Endothelial cell of umbilical vein (primary cell): Measurements from ENCODE around the gene OPN1SW.

Experiments used
- EZH2 ChIP-seq: IDR thresholded peaks from 2 replicates; pipeline ENCODE4 v1.6.1; 2012; ENCODE audit warnings: borderline replicate concordance, low read depth, mild to moderate bottlenecking, moderate library complexity, low read length, inconsistent platforms; ENCODE audit not compliant: severe bottlenecking
- FOS ChIP-seq: IDR thresholded peaks from 2 replicates; pipeline ENCODE4 v1.6.1; 2011; ENCODE audit warnings: mild to moderate bottlenecking, low read length, moderate library complexity, borderline replicate concordance; ENCODE audit not compliant: insufficient read depth
- GATA2 ChIP-seq: IDR thresholded peaks from 2 replicates; pipeline ENCODE4 v1.7.0; 2011; ENCODE audit warnings: low read depth, mild to moderate bottlenecking, moderate library complexity, mixed read lengths, low read length; ENCODE audit not compliant: insufficient read length, insufficient read depth
- JUN ChIP-seq: IDR thresholded peaks from 2 replicates; pipeline ENCODE4 v1.6.1; 2011; ENCODE audit warnings: borderline replicate concordance, low read depth; ENCODE audit not compliant: insufficient read length, insufficient read depth
- MYC ChIP-seq: IDR thresholded peaks from one replicate; pipeline ENCODE4 v1.6.1; 2011; ENCODE audit warnings: mild to moderate bottlenecking, low read depth, low read length
- POLR2A ChIP-seq: IDR thresholded peaks from 2 replicates; pipeline ENCODE4 v1.6.1; 2012; ENCODE audit warnings: low read depth, mild to moderate bottlenecking, control low read depth, low read length
- POLR2AphosphoS5 ChIP-seq: IDR thresholded peaks from 2 replicates; pipeline ENCODE4 v1.6.1; 2012; ENCODE audit warnings: low read depth, mild to moderate bottlenecking, control low read depth, low read length, moderate library complexity; ENCODE audit not compliant: insufficient read depth
- TF ChIP-seq, protein P1 (sequence below), 2 donors: IDR thresholded peaks; 1 replicate in 1 of 2; 2 replicates in 1 of 2; pipeline ENCODE4 v1.5.1; 2011; ENCODE audit warnings: low read length in 2 of 2, mild to moderate bottlenecking in 2 of 2, moderate library complexity in 2 of 2, control low read depth in 1 of 2, inconsistent platforms in 1 of 2, low read depth in 1 of 2; ENCODE audit not compliant: insufficient read depth in 1 of 2; ENCODE audit errors: extremely low read depth in 1 of 2
- TF ChIP-seq, protein P2 (sequence below): IDR thresholded peaks from 2 replicates; pipeline ENCODE4 v1.6.1; 2011; ENCODE audit not compliant: insufficient read depth, insufficient read length

DNA sequence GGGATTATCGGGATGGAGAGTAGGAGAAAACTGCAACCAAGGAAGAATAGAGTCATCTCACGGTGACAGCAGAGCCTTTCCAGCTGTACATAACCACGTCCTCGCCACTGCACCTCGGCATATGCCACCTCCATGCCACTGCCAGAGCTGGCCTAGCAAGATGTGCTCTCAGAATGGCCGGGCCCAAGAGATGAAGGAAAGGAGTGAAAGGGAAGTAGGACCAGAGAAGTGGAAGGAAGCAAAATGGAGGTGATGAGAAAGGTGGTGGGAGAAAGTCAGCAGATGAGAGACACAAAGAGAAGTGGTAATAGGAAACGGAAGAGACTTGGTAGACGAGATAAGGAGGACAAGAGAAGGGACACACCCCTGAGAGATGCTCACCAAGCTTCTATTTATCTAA is 44.4 kb downstream of the OPN1SW start:
- TF ChIP-seq POLR2AphosphoS5 (no peak), POLR2A (no peak), JUN (no peak), EZH2 (no peak), GATA2 (no peak), MYC (no peak), FOS (no peak)
- TF ChIP-seq, protein P1, sequence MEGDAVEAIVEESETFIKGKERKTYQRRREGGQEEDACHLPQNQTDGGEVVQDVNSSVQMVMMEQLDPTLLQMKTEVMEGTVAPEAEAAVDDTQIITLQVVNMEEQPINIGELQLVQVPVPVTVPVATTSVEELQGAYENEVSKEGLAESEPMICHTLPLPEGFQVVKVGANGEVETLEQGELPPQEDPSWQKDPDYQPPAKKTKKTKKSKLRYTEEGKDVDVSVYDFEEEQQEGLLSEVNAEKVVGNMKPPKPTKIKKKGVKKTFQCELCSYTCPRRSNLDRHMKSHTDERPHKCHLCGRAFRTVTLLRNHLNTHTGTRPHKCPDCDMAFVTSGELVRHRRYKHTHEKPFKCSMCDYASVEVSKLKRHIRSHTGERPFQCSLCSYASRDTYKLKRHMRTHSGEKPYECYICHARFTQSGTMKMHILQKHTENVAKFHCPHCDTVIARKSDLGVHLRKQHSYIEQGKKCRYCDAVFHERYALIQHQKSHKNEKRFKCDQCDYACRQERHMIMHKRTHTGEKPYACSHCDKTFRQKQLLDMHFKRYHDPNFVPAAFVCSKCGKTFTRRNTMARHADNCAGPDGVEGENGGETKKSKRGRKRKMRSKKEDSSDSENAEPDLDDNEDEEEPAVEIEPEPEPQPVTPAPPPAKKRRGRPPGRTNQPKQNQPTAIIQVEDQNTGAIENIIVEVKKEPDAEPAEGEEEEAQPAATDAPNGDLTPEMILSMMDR (IDR thresholded peaks at IDR 0.05; ENCODE audit: extremely low read depth in 1 of 2, insufficient read depth in 1 of 2, low read depth in 1 of 2, low read length in 2 of 2) = no peak
- TF ChIP-seq, protein P2, sequence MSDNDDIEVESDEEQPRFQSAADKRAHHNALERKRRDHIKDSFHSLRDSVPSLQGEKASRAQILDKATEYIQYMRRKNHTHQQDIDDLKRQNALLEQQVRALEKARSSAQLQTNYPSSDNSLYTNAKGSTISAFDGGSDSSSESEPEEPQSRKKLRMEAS = no peak
